Superior temporal gyrus (tissue), 1 donor: ENCODE measurements around the gene LRCH1.

Experiments used
- DNase-seq: peaks from one replicate; pipeline ENCODE4 v3.0.0-alpha.2; 2016; ENCODE audit errors: extremely low spot score

Gene LRCH1

GRCh38 chr13:46562152-46562551 is 9.2 kb downstream of the LRCH1 start:
- DNase-seq, result no peak

- DNase-seq, result no peak
Observed at GRCh38 chr13:46562581-46562980, 9.6 kb downstream of the LRCH1 start.

- DNase-seq, result no peak
Observed at GRCh38 chr13:46565808-46566750, 13.1 kb downstream of the LRCH1 start.

GRCh38 chr13:46567671-46568070 is 14.7 kb downstream of the LRCH1 start:
- DNase-seq, result no peak

- DNase-seq, result no peak
Observed at GRCh38 chr13:46569456-46569855, 16.5 kb downstream of the LRCH1 start.

GRCh38 chr13:46570273-46570672 is 17.3 kb downstream of the LRCH1 start:
- no peak for DNase-seq

GRCh38 chr13:46571189-46571908 is 18.4 kb downstream of the LRCH1 start:
- no peak for DNase-seq

GRCh38 chr13:46571909-46572595 is 19.1 kb downstream of the LRCH1 start:
- no peak for DNase-seq

- DNase-seq, result no peak
Observed at GRCh38 chr13:46572752-46573431, 19.9 kb downstream of the LRCH1 start.

- DNase-seq, result no peak
Observed at GRCh38 chr13:46575301-46575771, 22.4 kb downstream of the LRCH1 start.

GRCh38 chr13:46575818-46576221 is 22.9 kb downstream of the LRCH1 start:
- no peak for DNase-seq

GRCh38 chr13:46576762-46577161 is 23.8 kb downstream of the LRCH1 start:
- DNase-seq, result no peak

GRCh38 chr13:46577696-46578589 is 25.0 kb downstream of the LRCH1 start:
- no peak for DNase-seq

- DNase-seq, result no peak
Observed at GRCh38 chr13:46578590-46578975, 25.6 kb downstream of the LRCH1 start.

GRCh38 chr13:46580362-46580839 is 27.4 kb downstream of the LRCH1 start:
- no peak for DNase-seq

GRCh38 chr13:46582190-46582589 is 29.2 kb downstream of the LRCH1 start:
- no peak for DNase-seq

GRCh38 chr13:46586751-46587514 is 34.0 kb downstream of the LRCH1 start:
- no peak for DNase-seq

GRCh38 chr13:46587807-46588418 is 34.9 kb downstream of the LRCH1 start:
- DNase-seq, result no peak

- no peak for DNase-seq
Observed at GRCh38 chr13:46592385-46592784, 39.4 kb downstream of the LRCH1 start.
